C4-2B (cell line): ENCODE results near the gene CREB5.

ENCODE experiments used
- CTCF ChIP-seq: fragments of 450-650 bp; conservative IDR thresholded peaks from 2 replicates; pipeline ENCODE4 v1.5.1; 2017; ENCODE audit warnings: mild to moderate bottlenecking
- ZFX ChIP-seq: fragments of 450-650 bp; IDR thresholded peaks from 2 replicates; pipeline ENCODE4 v1.6.1; 2017

GRCh38 chr7:28778786-28779185 lies 366.5 kb downstream of the CREB5 start:
- TF ChIP-seq CTCF: no peak
- no peak for TF ChIP-seq ZFX
